Measurements from ENCODE around the gene RIPOR3.
"Not testable (repeated sequence)": the region's sequence is repeated elsewhere in the genome, so short reads cannot be mapped to it uniquely, and the experiment has no call there.

RIPOR3 gene

GRCh38 chr20:50659975-50660670 is 31.2 kb downstream of the RIPOR3 start:
- no peak for TF ChIP-seq GATA1 (IDR thresholded peaks at IDR 0.05; ENCODE audit: low read depth, low read length)
- no peak for TF ChIP-seq POLR2A (IDR thresholded peaks at IDR 0.05; ENCODE audit: low read length)
- no peak for DNase-seq

DNA sequence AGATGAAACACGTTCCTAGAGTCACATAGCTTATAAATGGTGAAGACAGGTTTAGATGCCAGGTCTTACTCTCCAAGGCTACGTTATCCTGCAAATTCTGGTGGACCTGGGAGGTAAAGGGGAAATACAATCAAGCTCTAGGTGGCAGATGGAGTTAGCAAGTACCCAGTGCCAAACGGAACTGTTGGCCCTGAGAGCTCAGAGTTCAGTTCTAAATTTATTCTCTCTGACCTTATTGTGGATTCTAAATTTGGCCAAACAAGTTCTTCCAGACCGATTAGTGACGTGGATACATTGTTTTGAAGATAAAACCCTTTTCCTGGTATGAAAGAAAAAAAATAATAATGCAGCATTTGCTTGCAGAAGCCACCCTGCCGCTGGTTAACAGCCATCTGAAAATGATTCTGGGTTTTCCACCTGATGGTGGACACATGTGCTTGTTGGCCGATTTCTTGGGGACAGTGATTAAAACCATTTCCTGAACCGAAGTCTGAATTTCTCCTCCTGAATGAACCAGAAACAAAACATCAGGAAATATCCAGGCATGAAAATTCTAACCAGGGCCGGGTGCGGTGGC is 32.5 kb downstream of the RIPOR3 start:
- no peak for TF ChIP-seq POLR2A (IDR thresholded peaks at IDR 0.05; ENCODE audit: low read length)
- TF ChIP-seq GATA1 (IDR thresholded peaks at IDR 0.05; ENCODE audit: low read depth, low read length): no peak
- DNase-seq: no peak

- TF ChIP-seq POLR2A (IDR thresholded peaks at IDR 0.05; ENCODE audit: low read length): no peak
- no peak for TF ChIP-seq GATA1 (IDR thresholded peaks at IDR 0.05; ENCODE audit: low read depth, low read length)
- DNase-seq: no peak
These were observed 35.9 kb downstream of the RIPOR3 start for GRCh38 chr20:50655311-50655880.

- no peak for DNase-seq
These were observed 36.4 kb downstream of the RIPOR3 start for GRCh38 chr20:50654904-50655303.

GRCh38 chr20:50652702-50653294 is 38.5 kb downstream of the RIPOR3 start:
- TF ChIP-seq POLR2A (IDR thresholded peaks at IDR 0.05; ENCODE audit: low read length) (no peak), GATA1 (IDR thresholded peaks at IDR 0.05; ENCODE audit: low read depth, low read length) (no peak)
- no peak for DNase-seq

More at GRCh38 chr20:50654904-50655303, 36.4 kb downstream of the RIPOR3 start:
- TF ChIP-seq GATA1 (IDR thresholded peaks at IDR 0.05; ENCODE audit: low read depth, low read length) (no peak), POLR2A (IDR thresholded peaks at IDR 0.05; ENCODE audit: low read length) (no peak)

GRCh38 chr20:50651676-50652075 is 39.7 kb downstream of the RIPOR3 start:
- no peak for DNase-seq
- TF ChIP-seq POLR2A (IDR thresholded peaks at IDR 0.05; ENCODE audit: low read length) (no peak), GATA1 (IDR thresholded peaks at IDR 0.05; ENCODE audit: low read depth, low read length) (no peak)

- DNase-seq: no peak
- TF ChIP-seq POLR2A (IDR thresholded peaks at IDR 0.05; ENCODE audit: low read length) (no peak), GATA1 (IDR thresholded peaks at IDR 0.05; ENCODE audit: low read depth, low read length) (no peak)
These were observed 41.8 kb downstream of the RIPOR3 start for GRCh38 chr20:50649590-50649989.

DNA sequence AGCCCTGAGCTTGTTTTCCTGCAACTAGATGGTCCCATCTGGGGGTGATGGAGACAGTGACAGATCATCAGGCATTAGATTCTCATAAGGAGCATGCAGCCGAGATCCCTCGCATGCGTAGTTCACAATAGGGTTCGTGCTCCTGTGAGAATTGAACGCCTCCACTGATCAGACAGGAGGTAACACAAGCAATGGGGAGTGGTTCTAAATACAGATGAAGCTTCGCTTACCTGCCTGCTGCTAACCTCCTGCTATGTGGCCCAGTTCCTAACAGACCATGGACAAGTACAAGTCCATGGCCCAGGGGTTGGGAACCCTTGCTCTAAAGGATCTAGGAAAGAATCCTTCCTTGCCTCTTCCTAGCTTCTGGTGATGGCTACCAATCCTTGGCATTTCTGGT is 42.7 kb downstream of the RIPOR3 start:
- TF ChIP-seq GATA1 (IDR thresholded peaks at IDR 0.05; ENCODE audit: low read depth, low read length) (no peak), POLR2A (IDR thresholded peaks at IDR 0.05; ENCODE audit: low read length) (no peak)
- DNase-seq: no peak

DNA sequence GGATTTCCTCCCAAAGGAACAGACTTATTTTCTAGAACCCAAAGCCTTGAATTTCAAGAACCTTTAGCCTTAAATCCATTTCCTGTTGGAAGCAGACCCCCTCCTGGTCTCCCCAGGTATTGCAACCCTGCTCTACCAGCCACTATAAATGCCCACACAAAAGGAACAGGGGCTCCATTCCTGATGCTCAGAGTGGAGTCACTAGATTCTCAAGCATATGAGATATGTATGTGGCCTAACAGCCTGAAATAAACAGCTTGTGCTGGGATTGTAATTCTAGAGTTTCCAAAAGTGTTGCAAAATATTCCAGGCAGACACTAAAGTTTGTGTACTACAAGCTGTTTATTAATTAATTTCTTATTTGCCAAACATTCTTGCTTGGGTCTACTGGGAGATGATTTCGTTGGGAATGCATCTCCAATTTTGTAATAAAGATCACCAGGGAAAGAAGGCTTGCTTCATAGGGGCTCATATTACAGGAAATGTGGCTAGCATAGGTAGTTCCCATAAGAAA is 44.8 kb downstream of the RIPOR3 start:
- DNase-seq: peak; percentile 28 to 42
- TF ChIP-seq POLR2A (IDR thresholded peaks at IDR 0.05; ENCODE audit: low read length) (no peak), GATA1 (IDR thresholded peaks at IDR 0.05; ENCODE audit: low read depth, low read length) (no peak)

DNA sequence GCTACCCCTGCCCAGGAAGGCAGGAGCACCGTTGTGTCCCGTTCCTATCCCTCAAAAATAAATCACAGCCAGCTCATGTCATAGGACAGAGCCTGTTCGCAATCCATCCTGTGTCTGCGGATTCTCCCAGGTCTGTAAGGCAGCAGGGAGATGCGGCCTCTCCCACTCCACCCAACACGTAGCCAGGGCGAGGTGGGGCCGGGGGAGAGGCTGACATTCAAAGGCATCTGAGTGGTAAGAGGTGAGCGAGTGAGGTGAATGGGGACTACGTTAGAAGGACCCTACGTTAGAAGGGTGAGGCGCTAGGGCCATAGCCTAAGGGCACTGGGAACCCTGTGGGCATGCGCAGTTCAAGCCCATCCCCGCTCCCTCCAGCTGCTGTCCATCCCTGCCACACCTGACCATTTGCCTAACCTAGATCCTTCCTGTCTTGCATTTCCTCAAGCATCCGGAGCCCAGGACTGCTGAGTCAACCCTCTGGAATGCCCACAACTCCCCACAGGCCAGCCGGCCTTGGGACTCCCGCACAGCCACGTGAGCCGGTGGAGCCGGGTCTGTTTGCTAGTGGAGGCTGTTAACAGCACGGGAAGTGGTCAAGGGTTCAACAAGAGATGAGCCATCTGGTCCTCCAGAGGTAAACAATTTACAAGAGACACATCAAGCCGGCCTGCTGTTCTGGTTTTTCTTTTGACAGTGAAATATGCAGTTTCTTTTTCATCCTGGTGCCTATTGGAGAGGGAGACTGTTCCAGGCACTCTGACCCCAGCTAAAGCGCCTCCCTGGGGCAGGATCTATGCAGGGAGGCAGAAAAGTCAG is 45.9 kb downstream of the RIPOR3 start:
- no peak for DNase-seq
- no peak for TF ChIP-seq POLR2A (IDR thresholded peaks at IDR 0.05; ENCODE audit: low read length)

DNA sequence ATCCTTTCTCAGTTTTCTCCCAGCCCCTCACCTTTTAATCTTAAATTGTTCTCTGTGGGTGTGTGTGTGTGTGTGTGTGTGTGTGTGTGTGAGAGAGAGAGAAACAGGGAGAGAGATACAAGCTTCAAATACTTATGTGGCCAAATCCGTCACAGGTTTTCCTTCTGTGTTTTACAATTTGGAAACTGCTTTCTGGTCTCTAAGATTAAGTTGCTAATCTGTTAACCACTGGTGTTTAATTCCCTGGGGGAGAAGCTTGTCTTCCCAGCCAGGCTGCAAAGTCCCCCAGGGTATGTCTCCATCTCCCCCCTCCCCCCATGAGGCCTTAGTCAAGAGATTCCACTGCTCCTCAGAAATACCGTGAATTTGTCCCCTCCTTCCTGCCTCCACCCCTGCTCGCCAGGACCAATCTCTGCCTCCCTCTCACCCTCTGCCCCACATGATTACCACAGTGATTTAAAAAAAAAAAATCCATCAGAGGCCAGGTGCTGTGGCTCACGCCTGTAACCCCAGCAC is 49.0 kb downstream of the RIPOR3 start:
- DNase-seq: no peak
- no peak for TF ChIP-seq POLR2A (IDR thresholded peaks at IDR 0.05; ENCODE audit: low read length)

DNA sequence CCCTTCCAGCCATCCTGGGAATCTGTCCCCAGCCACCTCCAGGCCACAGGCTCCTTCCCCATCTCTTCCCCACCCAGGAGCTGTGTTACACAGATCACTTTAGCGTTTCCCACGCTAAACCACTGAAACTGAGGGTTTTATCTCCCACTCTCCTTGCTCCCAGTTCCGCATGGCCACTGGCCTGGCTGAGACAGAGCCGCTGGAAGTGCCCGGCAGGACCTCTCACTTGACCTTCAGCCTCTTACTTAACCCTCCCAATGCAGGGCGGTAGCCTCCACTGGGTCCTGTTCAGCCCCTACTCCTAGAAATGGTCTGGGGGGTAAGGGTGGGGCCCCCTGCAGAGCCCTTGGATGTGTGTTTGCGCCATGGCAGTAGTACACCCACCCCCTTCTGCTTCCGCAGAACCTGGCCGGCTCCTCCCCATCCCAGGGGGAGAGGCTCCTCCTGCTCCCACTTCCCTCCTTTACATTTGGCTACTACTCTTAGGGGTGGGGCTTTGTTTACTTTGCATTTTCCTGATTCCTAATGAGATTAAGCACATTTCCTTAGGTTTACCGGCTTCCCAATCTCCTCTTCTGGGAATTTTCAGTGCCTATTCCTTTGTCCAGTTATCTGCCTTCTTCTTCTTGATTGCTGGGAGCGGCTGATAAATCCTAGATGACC is 49.6 kb downstream of the RIPOR3 start:
- DNase-seq: not testable (repeated sequence)

DNA sequence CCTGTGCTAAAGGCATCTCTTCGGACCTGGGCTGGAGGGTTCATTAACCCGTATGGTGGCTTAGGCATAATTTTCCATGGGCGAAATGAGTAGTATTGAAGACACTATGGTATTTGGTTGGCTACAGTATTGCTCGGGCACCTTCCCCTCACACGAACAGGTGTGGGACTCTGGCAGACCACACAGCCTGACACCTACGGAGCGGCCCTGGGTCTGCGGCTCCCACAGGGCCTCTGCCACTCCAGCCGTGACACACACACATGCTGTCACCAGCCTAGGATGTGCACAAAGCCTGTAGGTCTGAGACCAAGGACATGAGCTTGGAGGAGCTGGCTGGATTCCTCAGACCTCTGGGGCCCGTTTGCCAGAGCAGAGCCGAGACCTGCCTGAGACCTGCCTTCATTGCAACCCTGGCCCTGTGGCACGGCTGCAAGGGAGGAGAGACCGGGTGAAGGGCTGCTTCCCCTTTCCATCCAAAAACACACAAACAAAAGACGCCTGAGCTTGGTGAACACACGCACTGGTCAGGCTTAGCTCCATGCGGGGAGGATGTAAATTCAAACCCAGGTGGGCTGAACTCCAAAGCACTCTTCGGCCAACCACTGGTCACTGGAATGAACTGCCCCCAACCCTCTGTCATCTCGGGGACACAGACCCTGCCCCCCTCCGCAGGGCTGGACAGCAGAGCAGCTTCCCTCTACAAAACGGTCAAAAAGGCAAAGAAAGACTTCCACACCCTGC is 51.2 kb downstream of the RIPOR3 start:
- DNase-seq: not testable (repeated sequence)

GRCh38 chr20:50638015-50638847 is 53.1 kb downstream of the RIPOR3 start:
- peak; percentile 53 to 65 for DNase-seq
